Kidney (tissue), 14 donors: ENCODE results near the gene DBNDD1. TPM values are rescaled to one million over a fixed set of nuclear protein-coding genes. Genes with fewer than 3 reads are reported as not detected.
"Not testable (repeated sequence)": the region's sequence is repeated elsewhere in the genome, so short reads cannot be mapped to it uniquely, and the experiment has no call there.

Source experiments
- DNase-seq, 5 donors: peaks; one replicate each; pipeline ENCODE4 v3.0.0-alpha.2; 2013 to 2020
- FAIRE-seq: peaks from 2 replicates; lab custom pipeline; 2012; peaks lifted over from hg19 to GRCh38; lab: Jason Lieb, UNC
- H3K27ac ChIP-seq, 2 donors: one replicate each; pipeline ENCODE4 v1.7.0; 2013; ENCODE audit warnings: low read depth in 2 of 2, low read length in 2 of 2, inconsistent platforms in 1 of 2
- H3K27me3 ChIP-seq: one replicate; pipeline ENCODE4 v1.7.1; 2013; ENCODE audit warnings: low read length, inconsistent platforms; ENCODE audit not compliant: control insufficient read depth, insufficient read depth
- H3K36me3 ChIP-seq, 3 donors: one replicate each; pipeline versions ENCODE4 v1.7.0 to v1.7.1; 2013; ENCODE audit warnings: low read length in 3 of 3, control low read depth in 1 of 3, inconsistent platforms in 1 of 3; ENCODE audit not compliant: insufficient read depth in 3 of 3, control insufficient read depth in 2 of 3
- H3K4me1 ChIP-seq, 3 donors: one replicate each; pipeline versions ENCODE4 v1.7.0 to v1.7.1; 2013; ENCODE audit warnings: low read length in 3 of 3, inconsistent platforms in 1 of 3, low read depth in 1 of 3; ENCODE audit not compliant: control insufficient read depth in 2 of 3, insufficient read depth in 2 of 3
- H3K4me3 ChIP-seq, 3 donors: one replicate each; pipeline versions ENCODE4 v1.7.0 to v1.8.1; 2013; ENCODE audit warnings: low read length in 3 of 3, control low read depth in 1 of 3, inconsistent platforms in 1 of 3
- H3K9ac ChIP-seq, 3 donors: one replicate each; pipeline versions ENCODE4 v1.7.0 to v1.7.1; 2013; ENCODE audit warnings: low read length in 3 of 3, control low read depth in 1 of 3, inconsistent platforms in 1 of 3
- H3K9me3 ChIP-seq, 3 donors: one replicate each; pipeline versions ENCODE4 v1.7.0 to v1.7.1; 2013; ENCODE audit warnings: low read length in 3 of 3, control low read depth in 1 of 3, inconsistent platforms in 1 of 3; ENCODE audit not compliant: control insufficient read depth in 2 of 3, insufficient read depth in 1 of 3
- CTCF ChIP-seq: IDR thresholded peaks from 3 replicates; pipeline ENCODE4 v1.5.1; 2012; ENCODE audit warnings: mild to moderate bottlenecking, moderate library complexity, borderline replicate concordance; ENCODE audit not compliant: insufficient read depth; ENCODE audit errors: extremely low read depth
- intact Hi-C: fragments of 100-400 bp; cut with DNase I; formaldehyde crosslinking; loops from one replicate; pipeline ENCODE4 v1.11.1; 2022
- polyA plus RNA-seq: library from polyadenylated mRNA; stranded (reverse); fragments of 350-450 nt; fragmentation: Illumina TruSeq; extraction: RNeasy Lipid Tissue Mini Kit (QIAGEN cat#74804); gene quantifications from one replicate; pipeline ENCODE4 v1.2.3, GENCODE V29; 2014; ENCODE audit warnings: low read depth, low replicate concordance; ENCODE audit not compliant: insufficient read depth
- total RNA-seq: library from RNA; stranded (reverse); fragmentation: NEBNext Ultra II Directional; extraction: Animal tissue kit (Norgen Biotek cat#: 25700); gene quantifications from one replicate; pipeline ENCODE4 v1.2.1, GENCODE V29; 2021
- donor health status: control.
- donor health status: control.
- donor health status: control.
- donor health status: control.
- donor health status: control.
- donor health status: DM: yes; HTN: yes; CAD: no.
- donor health status: Normal renal cell carcinoma (clear cell type).

The DBNDD1 gene
- total and polyA plus RNA-seq, 2 donors from 2014 or later, result 15.1 to 16.3 TPM

- DNase-seq (no peak), FAIRE-seq (no peak)
- Histone ChIP-seq H3K36me3 (no peaks in the 10 kb centered on the region), H3K4me3 (no peak overlapping the region), H3K4me1 (no peaks in the 10 kb centered on the region), H3K9me3 (no peaks in the 10 kb centered on the region), H3K27me3 (no peaks in the 10 kb centered on the region), H3K9ac (no peak overlapping the region), H3K27ac (no peak overlapping the region)
- no peak for TF ChIP-seq CTCF
- intact Hi-C loops, result no loop called here
These were observed 10.5 kb downstream of the DBNDD1 start for GRCh38 chr16:90008708-90009145.

- H3K4me3 ChIP-seq, H3K9ac ChIP-seq, FAIRE-seq, intact Hi-C loops, H3K27me3 ChIP-seq, H3K36me3 ChIP-seq, H3K4me1 ChIP-seq, DNase-seq, H3K27ac ChIP-seq, H3K9me3 ChIP-seq: not testable (repeated sequence)
These were observed 11.5 kb downstream of the DBNDD1 start for GRCh38 chr16:90007635-90008234.

- no peak for FAIRE-seq
- no peaks in the 10 kb centered on the region for H3K36me3 ChIP-seq
- intact Hi-C loops, result no loop called here
These were observed 12.2 kb downstream of the DBNDD1 start for GRCh38 chr16:90007015-90007414.

More at GRCh38 chr16:90007015-90007414, 12.2 kb downstream of the DBNDD1 start:
- Histone ChIP-seq H3K4me3 (no peak overlapping the region), H3K4me1 (no peaks in the 10 kb centered on the region), H3K27me3 (no peaks in the 10 kb centered on the region), H3K27ac (no peak overlapping the region), H3K9me3 (no peaks in the 10 kb centered on the region), H3K9ac (no peak overlapping the region)
- no peak for DNase-seq
- no peak for TF ChIP-seq CTCF
